GM12878 (cell line): Measurements from ENCODE around the gene SLMAP. TPM values are rescaled to one million over a fixed set of nuclear protein-coding genes. Genes with fewer than 3 reads are reported as not detected.

Source experiments
- ATAC-seq: fragments of 200-7000 bp; cut with Tn5 transposase; 3 replicates; pipeline ENCODE4 v1.9.1; 2020; ENCODE audit warnings: mild to moderate bottlenecking, moderate library complexity
- BruUV-seq: library from RNA; stranded (reverse); fragments of 400-500 nt; replicated peaks from 2 replicates; lab custom pipeline; 2021; lab: Mats Ljungman, UMichigan
- CTCF ChIA-PET: fragments of 300-600 bp; sonication (Branson Sonifier 250); formaldehyde crosslinking; extraction: SDS; loops from one replicate; lab custom pipeline; 2021; ENCODE audit warnings: inconsistent platforms; lab: Yijun Ruan, JAX
- POLR2A ChIA-PET: fragments of 350-600 bp; formaldehyde crosslinking; extraction: SDS; loops from one replicate; lab custom pipeline; 2021; ENCODE audit warnings: inconsistent platforms; lab: Charles Lee
- RAD21 ChIA-PET: fragments of 300-600 bp; sonication (Branson Sonifier 250); formaldehyde crosslinking; loops from one replicate; lab custom pipeline; 2023; ENCODE audit warnings: antibody characterized with exemption; ENCODE audit not compliant: unreplicated experiment; lab: Charles Lee
- SMC1A ChIA-PET: fragments of 300-600 bp; sonication (Branson Sonifier 250); formaldehyde crosslinking; loops from one replicate; lab custom pipeline; 2023; ENCODE audit not compliant: unreplicated experiment, uncharacterized antibody; lab: Charles Lee
- DNase-seq: peaks from one replicate; pipeline ENCODE4 v3.0.0-alpha.2; 2011; ENCODE audit warnings: low read depth, low spot score
- FAIRE-seq: peaks from 3 replicates; lab custom pipeline; 2011; peaks lifted over from hg19 to GRCh38; lab: Jason Lieb, UNC
- H2AFZ ChIP-seq: 2 replicates; pipeline ENCODE4 v1.6.0; 2011; ENCODE audit warnings: low read depth, low read length, control low read depth; ENCODE audit not compliant: control insufficient read depth
- H3K27ac ChIP-seq: 2 replicates; pipeline ENCODE4 v1.5.1; 2011; ENCODE audit warnings: control low read depth; ENCODE audit not compliant: control insufficient read depth, insufficient read depth
- H3K27me3 ChIP-seq, 2 experiments: replicated peaks in 1 of 2; 2 replicates each; pipeline versions ENCODE4 v1.6.0 to v1.6.1; 2011; ENCODE audit warnings: low read length in 1 of 2; ENCODE audit not compliant: control insufficient read depth in 2 of 2, insufficient read depth in 2 of 2
- H3K36me3 ChIP-seq, 2 experiments: 2 replicates each; pipeline ENCODE4 v1.5.1; 2011; ENCODE audit warnings: low read length in 1 of 2; ENCODE audit not compliant: control insufficient read depth in 2 of 2, insufficient read depth in 2 of 2
- H3K4me1 ChIP-seq: 2 replicates; pipeline ENCODE4 v1.6.1; 2011; ENCODE audit warnings: mild to moderate bottlenecking, low read length, moderate library complexity, mixed read lengths; ENCODE audit not compliant: control insufficient read depth, insufficient read depth
- H3K4me2 ChIP-seq: 2 replicates; pipeline ENCODE4 v1.6.0; 2011; ENCODE audit warnings: control low read depth; ENCODE audit not compliant: control insufficient read depth, insufficient read depth
- H3K4me3 ChIP-seq: fragments of 200-600 bp; sonication (generic); 2 replicates; pipeline ENCODE4 v1.5.1; 2016
- H3K79me2 ChIP-seq: 2 replicates; pipeline ENCODE4 v1.6.0; 2011; ENCODE audit warnings: low read length; ENCODE audit not compliant: control insufficient read depth, insufficient read depth
- H3K9ac ChIP-seq: 2 replicates; pipeline ENCODE4 v1.8.0; 2011; ENCODE audit warnings: low read length, control low read depth, mixed read lengths; ENCODE audit not compliant: control insufficient read depth, insufficient read depth
- H3K9me3 ChIP-seq: replicated peaks from 3 replicates; pipeline ENCODE4 v1.5.1; 2011; ENCODE audit warnings: mild to moderate bottlenecking, low read length; ENCODE audit not compliant: control insufficient read depth, insufficient read depth
- H4K20me1 ChIP-seq: 2 replicates; pipeline ENCODE4 v1.6.0; 2011; ENCODE audit not compliant: control insufficient read depth, insufficient read depth
- CHD4 ChIP-seq: fragments of 200-600 bp; sonication (generic); IDR thresholded peaks from 2 replicates; pipeline ENCODE4 v1.6.1; 2016; ENCODE audit warnings: mild to moderate bottlenecking
- CREM ChIP-seq: IDR thresholded peaks from 2 replicates; pipeline ENCODE4 v1.6.1; 2014; ENCODE audit warnings: antibody characterized with exemption, low read depth
- E4F1 ChIP-seq: fragments of 450-650 bp; IDR thresholded peaks from 2 replicates; pipeline ENCODE4 v1.6.1; 2018; ENCODE audit warnings: borderline replicate concordance, mild to moderate bottlenecking; ENCODE audit not compliant: partially characterized antibody
- GABPA ChIP-seq: IDR thresholded peaks from 2 replicates; pipeline ENCODE4 v1.6.1; 2014; ENCODE audit warnings: antibody characterized with exemption, low read depth, mild to moderate bottlenecking, inconsistent platforms
- HSF1 ChIP-seq: fragments of 150-350 bp; IDR thresholded peaks from 2 replicates; pipeline ENCODE4 v1.6.1; 2014; ENCODE audit warnings: mild to moderate bottlenecking, low read depth, low read length
- MYB ChIP-seq: fragments of 150-350 bp; IDR thresholded peaks from 2 replicates; pipeline ENCODE4 v1.6.1; 2014; ENCODE audit warnings: mild to moderate bottlenecking, low read depth, low read length, borderline replicate concordance
- RFX5 ChIP-seq: IDR thresholded peaks from 2 replicates; pipeline ENCODE4 v1.6.1; 2011; ENCODE audit warnings: low read depth, low read length, improper control_type of control experiment
- YY1 ChIP-seq: IDR thresholded peaks from 2 replicates; pipeline ENCODE4 v1.6.1; 2011; ENCODE audit warnings: low read depth, mild to moderate bottlenecking, low read length
- ZNF24 ChIP-seq: fragments of 450-650 bp; IDR thresholded peaks from 2 replicates; pipeline ENCODE4 v1.6.1; 2017; ENCODE audit warnings: antibody characterized with exemption, mild to moderate bottlenecking
- WGBS: methylation state at CpG from one replicate; pipeline ENCODE4 v1.1.6; 2016; ENCODE audit warnings: low lambda C conversion rate; ENCODE audit not compliant: insufficient replicate concordance, insufficient coverage; ENCODE audit errors: missing lambda C conversion rate; 5-methylcytosine and 5-hydroxymethylcytosine counted together
- in situ Hi-C: fragments of 300-500 bp; cut with MboI; formaldehyde crosslinking; loops from 9 replicates; pipeline ENCODE4 v1.14.3; 2018; ENCODE audit warnings: mixed read lengths
- intact Hi-C: fragments of 100-400 bp; cut with micrococcal nuclease; formaldehyde crosslinking; loops from one replicate; pipeline ENCODE4 v1.14.2; 2022; ENCODE audit not compliant: unreplicated experiment
- polyA plus RNA-seq, 11 experiments: library from polyadenylated mRNA; depleted of rRNA in 4 of 11; unstranded in 6 of 11; stranded (reverse) in 5 of 11; fragments of >200 nt; fragmentation: Nextera tagmentation in 4 of 11; fragmentation: Illumina TruSeq in 1 of 11; extraction: Ambion mirVana in 4 of 11; extraction: Trizol in 1 of 11; gene quantifications; 1 replicate in 1 of 11; 2 replicates in 10 of 11; pipeline versions ENCODE4 v1.2.1 to v1.2.3, GENCODE V29; 2011 to 2016; ENCODE audit warnings: inconsistent platforms in 2 of 11, missing spikeins in 2 of 11, low read depth in 1 of 11
- total RNA-seq, 4 experiments: library from RNA; depleted of rRNA in 3 of 4; stranded (reverse); fragments of >200 nt in 3 of 4; fragmentation: Illumina TruSeq in 1 of 4; extraction: Trizol in 1 of 4; gene quantifications; 2 replicates each; pipeline versions ENCODE4 v1.2.1 to v1.2.3, GENCODE V29; 2013 to 2021

The SLMAP gene
- total and polyA plus RNA-seq, 10 of the 15 experiments (the other 5 are each of a cell fraction or from before 2014, with no cell fraction given), result 8.3 to 43.8 (median 26.4) TPM

- 93% methylated on average over 9 of the region's 9 CpGs for WGBS
- H3K4me1 ChIP-seq, result no peaks in the 10 kb centered on the region; the same call in 1 of the 2 replicates
- H2AFZ ChIP-seq, result no peak overlapping the region
- DNase-seq (no peak), ATAC-seq (no peak), FAIRE-seq (no peak)
- ChIA-PET RAD21 (no interaction called here), POLR2A (interaction anchor here (0.5 to 1.1 kb wide), 3 partner anchors 16 to 546 kb away, joined by 3 read pairs; no protein-coding TSS in a partner anchor), CTCF (no interaction called here), SMC1A (interaction anchor here (0.7 to 1.1 kb wide), 3 partner anchors 13 to 1130 kb away, joined by 3 to 7 read pairs (median 3); no protein-coding TSS in a partner anchor)
- TF ChIP-seq HSF1 (no peak), MYB (no peak), CHD4 (no peak), YY1 (no peak), ZNF24 (no peak), GABPA (no peak), RFX5 (no peak), CREM (no peak), E4F1 (no peak)
- H3K4me3 ChIP-seq, result no peak overlapping the region
- H3K9me3 ChIP-seq, result no peaks in the 10 kb centered on the region; the same call in 1 of the 3 replicates
- H3K9ac ChIP-seq, result no peak overlapping the region
- intact Hi-C loops, result no loop called here
- BruUV-seq, result no TSS peak
- H3K4me2 ChIP-seq, result no peak overlapping the region
- no peak overlapping the region for H3K27ac ChIP-seq
- no peaks in the 10 kb centered on the region for H4K20me1 ChIP-seq
- no peaks in the 10 kb centered on the region for H3K27me3 ChIP-seq
- in situ Hi-C loops, result no loop called here
- H3K36me3 ChIP-seq, result peaks cover 0 to 5% of the 10 kb centered on the region in 2 experiments; a peak in 2 of 4 replicates
- H3K79me2 ChIP-seq, result peaks cover 13% of the 10 kb centered on the region
These were observed 54.5 kb downstream of the SLMAP start for GRCh38 chr3:57810471-57811137.
